ENCODE results near the gene MTMR1.

MTMR1 gene

GRCh38 chrX:150805736-150806135 lies 112.5 kb downstream of the MTMR1 start:
- DNase-seq, result no peak

GRCh38 chrX:150806827-150807226 lies 113.6 kb downstream of the MTMR1 start:
- DNase-seq, result no peak

DNA sequence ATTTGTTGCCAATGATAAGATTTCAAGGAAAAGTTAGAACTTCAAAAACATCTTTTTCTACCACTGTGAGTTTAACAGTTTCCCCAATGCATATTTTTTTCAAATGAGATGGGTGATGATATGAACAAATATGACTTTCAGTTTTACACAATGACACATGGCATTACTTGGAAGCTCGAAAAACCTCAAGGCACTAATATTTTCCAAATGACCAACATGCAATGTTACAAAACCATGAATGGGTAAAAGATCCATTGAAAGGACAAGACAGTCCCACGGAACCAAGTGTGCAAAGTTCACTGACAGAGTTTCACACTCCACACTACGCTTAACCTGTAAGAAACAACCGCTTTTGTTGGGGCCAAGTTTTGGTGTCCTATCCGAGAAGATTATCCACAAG lies 120.7 kb downstream of the MTMR1 start:
- no peak for DNase-seq
